Globus pallidus (tissue), 1 donor: ENCODE measurements around the gene TRIM28.
"Not testable (repeated sequence)": the region's sequence is repeated elsewhere in the genome, so short reads cannot be mapped to it uniquely, and the experiment has no call there.

Source experiments
- DNase-seq: peaks from one replicate; pipeline ENCODE4 v3.0.0-alpha.2; 2015; ENCODE audit warnings: low spot score

Gene TRIM28

DNA sequence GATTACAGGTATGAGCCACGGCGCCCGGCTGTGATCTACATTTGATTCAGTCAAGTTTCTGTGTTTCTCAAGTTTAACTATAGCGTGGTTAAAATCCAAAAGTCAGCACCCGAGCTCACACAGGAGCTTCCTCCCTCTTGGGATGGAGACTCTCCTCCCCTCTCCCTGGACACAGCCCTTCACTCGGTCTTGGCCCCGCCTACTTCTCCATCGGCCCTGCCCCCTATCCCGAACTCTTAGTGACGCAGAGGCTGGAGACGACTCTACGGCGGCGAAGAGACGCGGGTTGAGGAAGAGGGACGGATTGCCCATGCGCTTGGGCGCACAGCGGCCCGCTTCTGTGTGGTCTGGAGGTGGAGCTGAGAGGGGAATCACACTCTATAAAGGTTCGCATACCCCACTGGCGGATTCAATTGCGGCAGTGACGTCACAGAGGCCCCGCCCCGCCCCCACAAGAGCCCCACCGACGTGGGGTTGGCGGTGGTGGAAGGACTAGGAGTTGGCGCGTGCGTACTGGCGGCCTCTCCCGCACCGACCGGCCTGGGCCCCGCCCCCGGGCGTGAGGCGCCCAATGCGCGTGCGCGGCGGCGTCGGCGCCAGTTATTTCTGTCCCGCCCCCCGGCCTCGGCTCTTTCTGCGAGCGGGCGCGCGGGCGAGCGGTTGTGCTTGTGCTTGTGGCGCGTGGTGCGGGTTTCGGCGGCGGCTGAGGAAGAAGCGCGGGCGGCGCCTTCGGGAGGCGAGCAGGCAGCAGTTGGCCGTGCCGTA lies at the start of gene TRIM28:
Gene TRIM28 (plus strand): TSS at position 239 of the 765 bp plus-strand sequence. CDS start 694 bp downstream, outside the sequence.
- DNase-seq = peak; percentile 98

DNA sequence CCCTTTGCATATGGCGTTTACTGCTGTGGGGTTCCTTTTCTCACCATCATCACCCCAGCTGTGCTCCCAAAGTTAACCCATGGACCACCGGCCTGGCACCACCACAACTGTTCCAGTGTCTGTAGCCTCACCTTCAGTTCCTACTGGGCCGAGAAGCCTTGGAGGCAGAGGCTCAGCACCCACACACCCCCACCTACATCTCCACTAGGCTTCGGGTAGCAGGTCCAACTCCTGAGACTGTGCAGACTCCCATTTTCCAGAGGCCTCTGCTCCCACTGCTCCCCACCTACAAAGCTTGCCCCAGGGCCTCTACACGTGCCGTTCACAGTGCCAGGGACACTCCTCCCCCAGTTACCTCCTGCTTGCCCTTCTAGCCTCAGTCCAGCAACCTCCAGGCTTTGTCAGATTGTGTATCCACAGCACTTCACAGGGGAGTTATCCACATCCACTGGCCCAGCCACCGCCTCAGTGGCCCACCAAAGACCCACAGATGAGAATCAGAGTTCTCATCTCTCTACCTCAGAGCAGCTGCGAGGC lies 46.2 kb upstream of the TRIM28 start:
- DNase-seq = no peak

DNA sequence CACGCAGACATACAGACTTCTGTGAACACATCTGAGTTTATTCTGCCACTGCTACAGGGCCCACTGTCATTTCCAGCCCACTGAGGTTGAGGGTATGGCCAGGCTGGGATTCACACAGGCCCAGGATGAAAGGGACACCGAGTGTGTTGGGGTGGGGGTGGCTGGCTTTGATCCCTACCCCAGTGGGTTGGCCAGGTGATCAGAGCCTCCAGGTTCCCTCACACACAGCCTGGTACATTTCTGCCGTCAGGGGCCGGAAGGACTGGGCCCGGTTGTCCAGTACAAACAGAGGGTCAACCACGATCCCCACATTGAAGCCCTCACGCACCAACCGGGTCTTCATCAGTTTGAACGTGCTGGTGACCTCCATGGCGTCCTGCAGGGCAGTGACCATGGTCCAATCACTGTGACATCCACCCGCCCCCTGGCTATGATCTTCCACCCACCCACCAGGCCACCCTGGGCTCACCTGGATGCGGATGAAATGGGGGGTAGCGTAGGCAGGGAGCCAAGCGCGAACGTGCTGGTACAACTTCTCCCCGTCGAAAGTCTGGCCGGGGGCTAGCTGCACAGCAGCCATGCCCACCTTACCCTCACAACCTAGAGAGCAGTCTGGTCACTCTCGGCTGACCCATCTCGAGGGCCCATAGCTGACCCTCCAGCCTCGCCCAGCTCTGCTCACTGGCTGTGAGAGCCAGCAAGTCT lies 45.4 kb upstream of the TRIM28 start:
- no peak for DNase-seq

DNA sequence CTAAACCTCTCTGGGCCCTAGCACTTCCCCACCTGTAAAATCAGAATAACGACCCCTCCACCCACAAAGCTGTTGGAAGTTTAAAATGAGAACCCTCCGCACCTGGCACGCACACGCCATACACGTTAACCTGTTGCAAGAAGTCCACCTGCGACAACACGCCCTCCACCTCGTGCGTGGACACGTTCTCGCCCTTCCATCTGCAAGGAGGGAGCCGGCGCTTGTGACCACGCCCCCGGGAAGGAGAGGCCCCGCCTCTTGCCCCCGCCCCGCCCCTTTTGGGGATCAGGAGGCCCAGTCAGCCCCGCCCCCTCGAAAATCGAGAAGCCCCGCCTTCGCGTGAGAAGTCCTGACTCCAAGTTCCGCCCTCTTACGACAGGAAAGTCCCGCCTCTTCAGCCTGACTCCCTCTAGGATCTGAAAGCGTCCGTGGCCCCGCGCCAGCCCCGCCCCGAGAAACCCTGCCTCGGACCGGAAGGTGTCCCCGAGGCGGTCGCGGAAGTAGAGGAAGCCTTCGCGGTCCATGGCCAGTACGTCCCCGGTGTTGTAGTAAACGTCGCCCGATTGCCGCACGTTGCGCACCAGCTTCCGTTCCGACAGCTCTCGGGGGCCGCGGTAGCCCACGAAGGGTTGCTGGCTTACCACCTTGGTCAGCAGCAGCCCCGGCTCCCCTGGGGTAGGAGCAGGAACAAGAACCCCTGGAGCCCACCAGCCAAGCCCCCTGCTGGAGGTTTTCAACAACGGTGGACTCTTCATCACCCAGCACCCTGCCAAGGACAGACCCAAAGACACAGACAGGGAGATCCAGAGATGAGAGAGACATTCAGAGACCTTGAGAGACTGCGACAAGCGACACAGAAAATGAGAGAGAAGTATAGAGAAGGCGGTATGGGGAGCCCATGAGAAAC lies 44.6 kb upstream of the TRIM28 start:
- DNase-seq = peak; percentile 99

DNA sequence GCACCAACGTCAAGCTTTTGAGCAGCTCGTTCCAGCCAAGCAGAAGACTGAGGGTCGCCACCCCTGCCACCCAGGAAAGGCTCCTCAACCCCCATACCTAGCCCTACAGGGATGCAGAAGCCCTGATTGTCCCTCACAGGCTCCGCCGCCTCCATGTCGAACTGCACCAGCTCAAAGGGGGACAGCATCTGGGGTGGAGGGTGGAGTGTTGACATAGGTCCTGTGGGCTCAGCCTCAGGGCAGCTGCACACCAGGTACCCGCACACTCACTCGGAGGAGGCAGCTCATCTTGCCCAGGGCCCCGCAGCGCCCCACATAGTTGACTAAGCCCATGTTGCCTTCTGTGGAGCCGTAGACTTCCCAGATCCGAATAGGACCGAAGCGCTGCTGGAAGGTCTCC lies 43.6 kb upstream of the TRIM28 start:
- DNase-seq = no peak

GRCh38 chr19:58507602-58508223 lies 36.2 kb upstream of the TRIM28 start:
- DNase-seq = not testable (repeated sequence)

- DNase-seq = no peak
Observed at GRCh38 chr19:58509731-58510083, 34.2 kb upstream of the TRIM28 start.

DNA sequence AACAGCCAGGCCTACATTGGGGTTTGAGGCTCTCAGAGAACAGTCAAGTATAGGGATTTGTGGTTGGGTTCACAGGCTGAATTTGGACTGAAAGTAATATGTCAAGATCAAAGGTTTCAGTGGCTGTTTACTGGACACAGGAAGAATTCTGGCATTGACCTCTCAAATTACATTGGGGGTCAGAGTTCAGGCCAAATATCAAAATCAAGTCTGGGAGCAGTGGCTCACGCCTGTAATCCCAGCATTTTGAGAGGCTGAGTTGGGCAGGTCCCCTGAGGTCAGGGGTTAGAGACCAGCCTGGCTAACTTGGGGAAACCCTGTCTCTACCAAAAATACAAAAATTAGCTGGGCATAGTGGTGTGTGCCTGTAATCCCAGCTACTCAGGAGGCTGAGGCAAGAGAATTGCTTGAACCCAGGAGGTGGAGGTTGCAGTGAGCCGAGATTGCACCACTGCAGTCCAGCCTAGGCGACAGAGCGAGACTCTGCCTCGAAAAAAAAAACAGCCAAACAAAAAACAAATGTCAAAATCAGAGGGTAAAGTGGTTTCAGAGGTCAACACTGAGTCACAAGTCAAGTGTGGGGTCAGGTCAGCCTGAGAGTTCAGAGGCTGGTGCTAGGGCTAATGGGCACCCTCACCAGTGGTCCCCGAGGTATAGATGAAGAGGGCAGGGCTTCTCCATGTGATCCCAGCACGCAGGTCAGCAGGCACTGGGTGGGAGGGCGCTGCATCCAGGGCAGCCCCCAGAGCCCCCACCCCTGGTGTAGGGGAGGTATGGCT lies 33.6 kb upstream of the TRIM28 start:
- DNase-seq = no peak

- no peak for DNase-seq
Observed at GRCh38 chr19:58511353-58512208, 32.3 kb upstream of the TRIM28 start, which contains the start of gene SLC27A5. Gene SLC27A5 (minus strand): TSS chr19:58511992. CDS start chr19:58511955, 37 bp downstream.

DNA sequence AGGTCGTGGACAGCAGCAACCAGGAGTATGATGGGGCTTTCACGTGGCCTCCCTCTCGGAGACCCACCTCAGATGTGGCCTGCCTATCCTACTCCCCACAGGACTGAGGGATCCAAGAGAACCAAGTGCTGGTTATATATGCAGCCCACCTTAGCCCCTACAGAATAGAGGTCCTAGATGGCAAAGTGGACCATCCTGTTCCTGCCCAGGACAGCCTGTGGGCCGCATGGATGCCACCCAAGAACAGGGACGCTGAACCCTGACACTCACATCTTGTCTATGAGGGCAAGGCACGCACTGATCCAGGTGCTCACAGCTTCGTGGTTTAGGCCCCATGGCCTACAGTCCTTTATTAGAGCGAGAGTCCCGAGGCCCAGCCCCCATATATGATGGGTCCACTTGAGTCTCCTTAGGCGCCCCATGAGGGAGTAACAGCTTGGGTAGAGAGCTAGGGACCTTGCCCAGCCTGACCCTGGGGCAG lies 30.6 kb upstream of the TRIM28 start:
- no peak for DNase-seq

DNA sequence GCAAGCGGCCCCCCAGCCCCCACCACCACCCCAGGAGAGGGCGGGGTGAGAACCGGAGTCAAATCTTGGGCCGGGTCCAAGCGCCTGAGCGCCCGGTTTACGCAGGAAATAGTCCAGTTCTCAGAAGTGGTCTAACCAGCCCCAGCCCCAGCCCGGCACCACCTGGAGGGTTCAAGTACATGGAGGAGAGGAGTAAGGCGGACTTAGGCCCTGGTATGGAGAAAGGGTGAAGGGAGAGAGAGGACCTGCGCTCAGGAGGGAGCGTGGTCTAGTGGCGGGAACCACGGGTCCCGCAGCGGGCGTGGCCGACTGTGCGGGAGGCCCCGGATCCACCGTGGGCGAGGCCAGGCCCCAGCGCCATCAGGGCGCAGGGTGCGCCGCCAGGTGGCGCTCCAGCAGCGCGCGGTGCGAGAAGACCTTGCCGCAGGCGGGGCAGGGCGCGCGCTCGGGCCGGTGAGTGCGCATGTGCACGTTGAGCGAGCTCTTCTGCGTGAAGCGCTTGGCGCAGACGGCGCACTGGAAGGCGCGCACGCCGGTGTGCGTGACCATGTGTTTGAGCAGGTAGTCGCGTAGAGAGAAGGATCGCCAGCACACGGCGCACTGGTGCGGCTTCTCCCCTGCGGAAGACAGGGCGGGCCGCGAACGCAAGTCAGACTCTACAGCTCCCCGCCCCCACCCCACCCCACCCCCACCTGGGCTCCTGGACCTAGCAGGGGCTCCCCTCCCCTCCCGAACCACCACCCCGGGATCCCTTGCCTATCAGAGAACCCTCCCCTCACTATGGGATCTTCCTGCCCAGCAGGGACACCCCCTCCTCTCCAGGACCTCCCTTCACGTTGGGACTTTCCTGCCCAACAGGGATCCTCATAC lies 29.9 kb upstream of the TRIM28 start:
- DNase-seq = peak; percentile 74

GRCh38 chr19:58514564-58515022 lies 29.3 kb upstream of the TRIM28 start:
- DNase-seq = no peak

- no peak for DNase-seq
Observed at GRCh38 chr19:58515259-58515658, 28.6 kb upstream of the TRIM28 start.

DNA sequence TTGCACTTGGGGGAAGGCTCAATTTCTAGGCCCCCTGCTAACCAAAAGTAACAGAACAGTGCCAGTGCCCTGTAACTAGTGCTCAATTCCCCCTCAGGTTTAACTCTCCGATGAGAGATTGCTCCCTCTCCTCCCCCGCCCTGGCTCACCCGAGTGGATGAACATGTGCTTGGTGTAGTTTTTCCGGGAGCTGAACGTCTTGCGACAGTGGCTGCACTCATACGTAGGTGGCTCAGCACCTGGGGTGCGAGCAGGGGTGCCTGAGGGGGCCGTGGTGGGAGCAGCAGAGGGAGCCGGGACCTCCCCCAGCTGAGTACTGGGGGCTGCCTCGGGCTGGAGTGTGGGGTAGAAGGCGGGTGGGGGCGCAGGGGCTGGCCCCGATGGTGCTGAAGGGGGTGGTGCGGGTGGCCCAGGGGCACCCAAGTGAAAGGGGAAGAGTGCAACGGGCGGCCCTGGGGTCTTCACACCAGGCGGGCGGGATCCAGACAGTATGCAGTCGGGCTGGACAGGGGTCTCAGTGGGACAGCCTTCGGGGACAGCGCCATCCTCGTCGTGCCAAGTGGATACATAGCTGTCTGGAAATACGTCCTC lies 27.5 kb upstream of the TRIM28 start:
- DNase-seq = no peak

DNA sequence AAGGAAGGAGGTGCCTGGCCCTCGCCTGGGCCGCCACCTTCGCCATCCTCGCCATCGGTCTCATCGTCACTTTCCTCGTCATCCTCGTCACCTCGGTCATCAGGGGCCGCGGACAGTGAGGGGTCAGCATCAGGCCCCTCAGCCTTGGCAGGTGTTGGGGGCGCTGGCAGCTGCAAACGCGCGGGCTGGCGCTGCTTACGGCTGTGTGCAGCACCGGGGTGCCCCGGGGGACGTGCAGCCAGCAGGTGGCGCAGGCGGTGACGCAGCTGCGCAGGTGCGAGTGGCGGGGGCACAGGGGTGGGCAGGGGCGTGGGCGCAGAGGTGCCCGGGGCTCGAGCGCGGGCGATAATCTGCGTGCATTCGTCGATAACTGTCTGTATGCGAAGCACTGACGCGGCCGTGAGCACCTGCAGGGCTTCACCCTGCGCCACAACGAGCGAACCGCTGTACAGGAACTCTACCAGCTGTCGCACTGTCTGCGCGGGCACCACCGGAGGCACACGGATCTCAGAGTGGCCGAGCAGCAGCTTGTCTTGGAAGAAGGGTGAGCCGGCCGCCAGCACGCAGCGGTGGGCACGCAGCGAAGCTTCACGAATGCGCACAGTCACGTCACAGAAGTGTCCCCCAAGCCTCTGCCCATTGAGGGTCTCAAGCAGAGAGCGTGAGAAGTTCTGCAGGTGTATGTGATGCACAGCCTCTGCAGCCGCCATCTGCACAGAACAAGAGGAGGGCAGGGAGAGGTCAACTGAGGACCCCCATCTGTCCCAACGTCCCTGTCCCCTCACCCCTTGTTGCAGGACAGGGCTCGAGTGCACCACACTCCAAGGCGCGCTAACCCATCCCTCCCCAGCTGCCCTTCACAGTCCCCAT lies 26.7 kb upstream of the TRIM28 start:
- no peak for DNase-seq

GRCh38 chr19:58518256-58519086 lies 25.4 kb upstream of the TRIM28 start:
- DNase-seq = no peak

DNA sequence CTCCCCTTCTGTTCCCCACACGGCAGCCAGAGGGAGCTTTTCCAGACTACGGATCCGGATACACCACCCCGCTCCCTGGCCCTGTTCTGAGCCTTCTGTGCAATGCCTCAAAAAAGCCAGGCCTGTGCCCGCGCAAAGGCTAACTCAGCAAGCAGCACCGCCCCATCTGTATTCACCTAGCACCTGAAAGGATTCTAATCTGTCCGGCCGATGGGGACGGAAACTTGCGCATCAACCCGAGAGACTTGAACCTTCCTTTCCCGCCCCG lies 24.8 kb upstream of the TRIM28 start:
- DNase-seq = no peak
